Measurements from ENCODE around the gene PACS2. TPM values are rescaled to one million over a fixed set of nuclear protein-coding genes. Genes with fewer than 3 reads are reported as not detected.

PACS2 gene
- total and polyA plus RNA-seq, 2 experiments from 2014 or later, result 10.0 to 39.7 TPM

- Histone ChIP-seq H4K20me1 (ENCODE audit: insufficient read depth) (no peaks in the 10 kb centered on the region), H3K4me1 (ENCODE audit: insufficient read depth) (no peaks in the 10 kb centered on the region), H3K27me3 (replicated peaks; ENCODE audit: insufficient read depth) (no peaks in the 10 kb centered on the region), H3F3A (ENCODE audit: insufficient read depth) (no peaks in the 10 kb centered on the region), H3K27ac (no peak overlapping the region), H3K9me2 (ENCODE audit: insufficient read depth) (no peaks in the 10 kb centered on the region), H3K4me2 (ENCODE audit: unreplicated experiment) (no peak overlapping the region), H3K4me3 (no peak overlapping the region), H2AFZ (no peak overlapping the region), H3K79me2 (ENCODE audit: insufficient read depth) (peaks cover 23% of the 10 kb centered on the region; the same call in 1 of the 2 replicates), H3K9me3 (ENCODE audit: low read depth) (no peaks in the 10 kb centered on the region), H3K9ac (no peak overlapping the region), H3K36me3 (ENCODE audit: low read depth) (no peaks in the 10 kb centered on the region; the same call in 1 of the 2 replicates)
- in situ Hi-C loops (cut with MboI), result no loop called here
- no peak for TF ChIP-seq EZH2phosphoT487 (IDR thresholded peaks at IDR 0.05; ENCODE audit: insufficient read depth, low read depth)
- no peak for TF ChIP-seq EZH2 (IDR thresholded peaks at IDR 0.05; ENCODE audit: insufficient read depth, poor library complexity, severe bottlenecking)
- WGBS, 2 experiments (ENCODE audit: low coverage in 1 of 2, low lambda C conversion rate in 2 of 2, missing lambda C conversion rate in 2 of 2), result 85 to 91% methylated on average over 13 to 24 of the region's 24 CpGs
- no peak for DNase-seq
These were observed 130.7 kb downstream of the PACS2 start for GRCh38 chr14:105445290-105445689.

GRCh38 chr14:105445901-105446845, 131.6 kb downstream of the PACS2 start:
- 93 to 95% methylated on average over 24 to 25 of the region's 26 CpGs for WGBS, 2 experiments (ENCODE audit: low coverage in 1 of 2, low lambda C conversion rate in 2 of 2, missing lambda C conversion rate in 2 of 2)
- no peaks in the 10 kb centered on the region for H3K27me3 ChIP-seq (replicated peaks; ENCODE audit: insufficient read depth)
- no peak overlapping the region for H2AFZ ChIP-seq
- H3K4me2 ChIP-seq (ENCODE audit: unreplicated experiment), result no peak overlapping the region
- no peak for DNase-seq
- H3K9me3 ChIP-seq (ENCODE audit: low read depth), result no peaks in the 10 kb centered on the region
- H3K4me1 ChIP-seq (ENCODE audit: insufficient read depth), result no peaks in the 10 kb centered on the region
- no peak overlapping the region for H3K9ac ChIP-seq
- H3F3A ChIP-seq (ENCODE audit: insufficient read depth), result no peaks in the 10 kb centered on the region
- TF ChIP-seq EZH2 (IDR thresholded peaks at IDR 0.05; ENCODE audit: insufficient read depth, poor library complexity, severe bottlenecking) (no peak), EZH2phosphoT487 (IDR thresholded peaks at IDR 0.05; ENCODE audit: insufficient read depth, low read depth) (no peak)
- no peak overlapping the region for H3K27ac ChIP-seq
- no peaks in the 10 kb centered on the region; the same call in 1 of the 2 replicates for H3K36me3 ChIP-seq (ENCODE audit: low read depth)
- no peak overlapping the region for H3K4me3 ChIP-seq
- in situ Hi-C loops (cut with MboI), result no loop called here
- H3K9me2 ChIP-seq (ENCODE audit: insufficient read depth), result no peaks in the 10 kb centered on the region
- H4K20me1 ChIP-seq (ENCODE audit: insufficient read depth), result no peaks in the 10 kb centered on the region
- H3K79me2 ChIP-seq (ENCODE audit: insufficient read depth), result peaks cover 15% of the 10 kb centered on the region; the same call in 1 of the 2 replicates

GRCh38 chr14:105446971-105447370, 132.4 kb downstream of the PACS2 start:
- H3K4me2 ChIP-seq (ENCODE audit: unreplicated experiment), result no peak overlapping the region
- no peak overlapping the region for H3K27ac ChIP-seq
- H3K36me3 ChIP-seq (ENCODE audit: low read depth), result no peaks in the 10 kb centered on the region; the same call in 1 of the 2 replicates
- no peaks in the 10 kb centered on the region for H4K20me1 ChIP-seq (ENCODE audit: insufficient read depth)
- H3K9ac ChIP-seq, result no peak overlapping the region
- H3K4me3 ChIP-seq, result no peak overlapping the region
- H2AFZ ChIP-seq, result no peak overlapping the region
- no peak for TF ChIP-seq EZH2 (IDR thresholded peaks at IDR 0.05; ENCODE audit: insufficient read depth, poor library complexity, severe bottlenecking)
- no peak for TF ChIP-seq EZH2phosphoT487 (IDR thresholded peaks at IDR 0.05; ENCODE audit: insufficient read depth, low read depth)
- peaks cover 14% of the 10 kb centered on the region; the same call in 1 of the 2 replicates for H3K79me2 ChIP-seq (ENCODE audit: insufficient read depth)
- DNase-seq, result no peak
- no peaks in the 10 kb centered on the region for H3F3A ChIP-seq (ENCODE audit: insufficient read depth)
- H3K27me3 ChIP-seq (replicated peaks; ENCODE audit: insufficient read depth), result no peaks in the 10 kb centered on the region
- H3K9me2 ChIP-seq (ENCODE audit: insufficient read depth), result no peaks in the 10 kb centered on the region
- in situ Hi-C loops (cut with MboI), result no loop called here
- WGBS, 2 experiments (ENCODE audit: low coverage in 1 of 2, low lambda C conversion rate in 2 of 2, missing lambda C conversion rate in 2 of 2), result 80 to 81% methylated on average over 14 of the region's 14 CpGs
- H3K4me1 ChIP-seq (ENCODE audit: insufficient read depth), result no peaks in the 10 kb centered on the region
- H3K9me3 ChIP-seq (ENCODE audit: low read depth), result no peaks in the 10 kb centered on the region

Other genes with a start within 250 kb of the PACS2 start
- not detected in 2 replicates for gene GPR132, start 249.3 kb upstream of the PACS2 start, total RNA-seq (2014; rRNA removed; shearing (Covaris generic))
- gene GPR132, start 249.3 kb upstream of the PACS2 start, polyA plus RNA-seq (2016; fragmentation: Nextera tagmentation; extraction: Ambion mirVana), result not detected in 2 replicates
- 0.13 and 1.5 TPM in 2 replicates for gene JAG2, start 146.0 kb upstream of the PACS2 start, total RNA-seq (2014; rRNA removed; shearing (Covaris generic))
- 0.25 TPM in 1 of 2 replicates, not detected in the other for gene JAG2, start 146.0 kb upstream of the PACS2 start, polyA plus RNA-seq (2016; fragmentation: Nextera tagmentation; extraction: Ambion mirVana)
- gene NUDT14, start 133.4 kb upstream of the PACS2 start, total RNA-seq (2014; rRNA removed; shearing (Covaris generic)), result 6.3 and 8.6 TPM in 2 replicates
- 10.8 and 12.4 TPM in 2 replicates for gene NUDT14, start 133.4 kb upstream of the PACS2 start, polyA plus RNA-seq (2016; fragmentation: Nextera tagmentation; extraction: Ambion mirVana)
- gene BTBD6, start 66.2 kb upstream of the PACS2 start, total RNA-seq (2014; rRNA removed; shearing (Covaris generic)), result 74.9 and 77.5 TPM in 2 replicates
- gene BTBD6, start 66.2 kb upstream of the PACS2 start, polyA plus RNA-seq (2016; fragmentation: Nextera tagmentation; extraction: Ambion mirVana), result 5.3 and 5.9 TPM in 2 replicates
- 27.0 and 47.8 TPM in 2 replicates for gene BRF1, start 13.7 kb upstream of the PACS2 start, total RNA-seq (2014; rRNA removed; shearing (Covaris generic))
- gene BRF1, start 13.7 kb upstream of the PACS2 start, polyA plus RNA-seq (2016; fragmentation: Nextera tagmentation; extraction: Ambion mirVana), result 10.5 and 11.0 TPM in 2 replicates
- 0.13 and 0.43 TPM in 2 replicates for gene TEX22, start 83.8 kb downstream of the PACS2 start, total RNA-seq (2014; rRNA removed; shearing (Covaris generic))
- gene TEX22, start 83.8 kb downstream of the PACS2 start, polyA plus RNA-seq (2016; fragmentation: Nextera tagmentation; extraction: Ambion mirVana), result 0.27 and 0.46 TPM in 2 replicates
- 37.0 and 50.3 TPM in 2 replicates for gene MTA1, start 105.1 kb downstream of the PACS2 start, total RNA-seq (2014; rRNA removed; shearing (Covaris generic))
- gene MTA1, start 105.1 kb downstream of the PACS2 start, polyA plus RNA-seq (2016; fragmentation: Nextera tagmentation; extraction: Ambion mirVana), result 8.1 and 9.6 TPM in 2 replicates
- gene CRIP2, start 160.1 kb downstream of the PACS2 start, total RNA-seq (2014; rRNA removed; shearing (Covaris generic)), result 149 and 188 TPM in 2 replicates
- 317 and 319 TPM in 2 replicates for gene CRIP2, start 160.1 kb downstream of the PACS2 start, polyA plus RNA-seq (2016; fragmentation: Nextera tagmentation; extraction: Ambion mirVana)
- 1.8 and 12.3 TPM in 2 replicates for gene CRIP1, start 172.1 kb downstream of the PACS2 start, total RNA-seq (2014; rRNA removed; shearing (Covaris generic))
- 32.7 and 37.7 TPM in 2 replicates for gene CRIP1, start 172.1 kb downstream of the PACS2 start, polyA plus RNA-seq (2016; fragmentation: Nextera tagmentation; extraction: Ambion mirVana)
- gene TEDC1, start 176.5 kb downstream of the PACS2 start, total RNA-seq (2014; rRNA removed; shearing (Covaris generic)), result 8.7 and 9.8 TPM in 2 replicates
- 4.0 and 6.4 TPM in 2 replicates for gene TEDC1, start 176.5 kb downstream of the PACS2 start, polyA plus RNA-seq (2016; fragmentation: Nextera tagmentation; extraction: Ambion mirVana)
- 11.1 and 20.5 TPM in 2 replicates for gene TMEM121, start 211.8 kb downstream of the PACS2 start, total RNA-seq (2014; rRNA removed; shearing (Covaris generic))
- gene TMEM121, start 211.8 kb downstream of the PACS2 start, polyA plus RNA-seq (2016; fragmentation: Nextera tagmentation; extraction: Ambion mirVana), result 4.1 and 5.8 TPM in 2 replicates

Measured in GM23248 (cell line).